KMS-11 (cell line): ENCODE measurements around the gene ASS1.

ENCODE experiments used
- H2AFZ ChIP-seq: fragments of 200-600 bp; sonication (generic); 2 replicates; pipeline ENCODE4 v1.6.1; 2016; ENCODE audit warnings: antibody characterized with exemption, mixed run types, low read depth
- H3K27ac ChIP-seq: fragments of 200-600 bp; sonication (generic); 2 replicates; pipeline ENCODE4 v1.6.1; 2016; ENCODE audit warnings: mild to moderate bottlenecking, mixed run types
- H3K27me3 ChIP-seq: fragments of 200-600 bp; sonication (generic); 2 replicates; pipeline ENCODE4 v1.6.1; 2017; ENCODE audit warnings: mild to moderate bottlenecking, low read depth, mixed run types, moderate library complexity; ENCODE audit not compliant: insufficient read depth
- H3K36me3 ChIP-seq: fragments of 200-600 bp; sonication (generic); 2 replicates; pipeline ENCODE4 v1.6.1; 2017; ENCODE audit warnings: mild to moderate bottlenecking, mixed run types; ENCODE audit not compliant: insufficient read depth
- H3K4me1 ChIP-seq: fragments of 200-600 bp; sonication (generic); 2 replicates; pipeline ENCODE4 v1.6.1; 2016; ENCODE audit warnings: mild to moderate bottlenecking, low read depth, mixed run types; ENCODE audit not compliant: poor library complexity, severe bottlenecking
- H3K4me2 ChIP-seq: fragments of 200-600 bp; sonication (generic); 2 replicates; pipeline ENCODE4 v1.7.0; 2016; ENCODE audit warnings: mild to moderate bottlenecking, mixed run types
- H3K4me3 ChIP-seq: fragments of 200-600 bp; sonication (generic); IDR thresholded peaks from 2 replicates; pipeline ENCODE4 v1.6.1; 2017; ENCODE audit warnings: low read depth, low read length, mixed read lengths; ENCODE audit not compliant: insufficient read depth
- H3K79me2 ChIP-seq: fragments of 200-600 bp; sonication (generic); 2 replicates; pipeline ENCODE4 v1.6.1; 2016; ENCODE audit warnings: low read depth, mixed run types; ENCODE audit not compliant: insufficient read depth
- H3K9ac ChIP-seq: fragments of 200-600 bp; sonication (generic); 2 replicates; pipeline ENCODE4 v1.6.1; 2016; ENCODE audit warnings: mild to moderate bottlenecking, mixed run types
- H4K20me1 ChIP-seq: fragments of 200-600 bp; sonication (generic); 2 replicates; pipeline ENCODE4 v1.6.1; 2016; ENCODE audit warnings: mild to moderate bottlenecking, mixed run types; ENCODE audit not compliant: insufficient read depth
- TF ChIP-seq, protein P1 (sequence below): fragments of 200-600 bp; sonication (generic); conservative IDR thresholded peaks from 2 replicates; pipeline ENCODE4 v1.6.1; 2017; ENCODE audit warnings: low read depth, mild to moderate bottlenecking, antibody characterized with exemption, low read length, moderate library complexity, mixed read lengths

The ASS1 gene

DNA sequence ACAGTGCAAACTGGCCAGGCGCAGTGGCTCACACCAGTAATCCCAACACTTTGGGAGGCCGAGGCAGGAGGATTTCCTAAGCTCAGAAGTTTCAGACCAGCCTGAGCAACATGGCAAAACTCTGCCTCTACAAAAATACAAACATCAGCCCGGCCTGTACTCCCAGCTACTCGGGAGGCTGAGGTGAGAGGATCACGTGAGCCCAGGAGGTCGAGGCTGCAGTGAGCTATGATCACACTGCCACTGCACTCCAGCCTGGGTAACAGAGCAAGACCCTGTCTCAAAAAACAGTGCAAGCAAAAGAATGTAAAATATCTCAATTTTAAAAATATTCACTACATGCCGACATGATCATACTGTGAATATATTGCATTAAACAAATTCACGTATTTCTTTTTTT lies 83.9 kb downstream of the ASS1 start:
- Histone ChIP-seq H3K36me3 (no peaks in the 10 kb centered on the region), H3K27ac (no peak overlapping the region), H3K27me3 (peaks cover 90% of the 10 kb centered on the region), H3K4me2 (no peak overlapping the region), H2AFZ (no peak overlapping the region), H3K79me2 (no peaks in the 10 kb centered on the region), H3K4me3 (no peak overlapping the region), H3K4me1 (no peaks in the 10 kb centered on the region), H3K9ac (no peak overlapping the region), H4K20me1 (no peaks in the 10 kb centered on the region)
- TF ChIP-seq, protein P1, sequence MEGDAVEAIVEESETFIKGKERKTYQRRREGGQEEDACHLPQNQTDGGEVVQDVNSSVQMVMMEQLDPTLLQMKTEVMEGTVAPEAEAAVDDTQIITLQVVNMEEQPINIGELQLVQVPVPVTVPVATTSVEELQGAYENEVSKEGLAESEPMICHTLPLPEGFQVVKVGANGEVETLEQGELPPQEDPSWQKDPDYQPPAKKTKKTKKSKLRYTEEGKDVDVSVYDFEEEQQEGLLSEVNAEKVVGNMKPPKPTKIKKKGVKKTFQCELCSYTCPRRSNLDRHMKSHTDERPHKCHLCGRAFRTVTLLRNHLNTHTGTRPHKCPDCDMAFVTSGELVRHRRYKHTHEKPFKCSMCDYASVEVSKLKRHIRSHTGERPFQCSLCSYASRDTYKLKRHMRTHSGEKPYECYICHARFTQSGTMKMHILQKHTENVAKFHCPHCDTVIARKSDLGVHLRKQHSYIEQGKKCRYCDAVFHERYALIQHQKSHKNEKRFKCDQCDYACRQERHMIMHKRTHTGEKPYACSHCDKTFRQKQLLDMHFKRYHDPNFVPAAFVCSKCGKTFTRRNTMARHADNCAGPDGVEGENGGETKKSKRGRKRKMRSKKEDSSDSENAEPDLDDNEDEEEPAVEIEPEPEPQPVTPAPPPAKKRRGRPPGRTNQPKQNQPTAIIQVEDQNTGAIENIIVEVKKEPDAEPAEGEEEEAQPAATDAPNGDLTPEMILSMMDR, result no peak

DNA sequence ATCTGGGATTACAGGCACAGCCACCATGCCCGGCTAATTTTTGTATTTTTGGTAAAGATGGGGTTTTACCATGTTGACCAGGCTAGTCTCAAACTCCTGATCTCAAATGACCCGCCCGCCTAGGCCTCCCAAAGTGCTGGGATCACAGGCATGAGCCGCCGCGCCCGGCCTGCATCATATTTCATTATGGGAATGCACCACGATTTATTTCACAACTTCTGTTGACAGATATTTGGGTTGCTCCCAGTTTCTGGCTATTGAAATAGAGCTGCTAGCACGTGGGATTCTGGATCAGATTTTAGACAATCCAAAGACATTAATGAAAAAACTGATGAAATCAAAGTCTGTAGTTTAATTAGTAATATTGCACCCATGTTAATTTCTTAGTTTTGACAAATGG lies 86.2 kb downstream of the ASS1 start:
- H3K79me2 ChIP-seq, result no peaks in the 10 kb centered on the region

DNA sequence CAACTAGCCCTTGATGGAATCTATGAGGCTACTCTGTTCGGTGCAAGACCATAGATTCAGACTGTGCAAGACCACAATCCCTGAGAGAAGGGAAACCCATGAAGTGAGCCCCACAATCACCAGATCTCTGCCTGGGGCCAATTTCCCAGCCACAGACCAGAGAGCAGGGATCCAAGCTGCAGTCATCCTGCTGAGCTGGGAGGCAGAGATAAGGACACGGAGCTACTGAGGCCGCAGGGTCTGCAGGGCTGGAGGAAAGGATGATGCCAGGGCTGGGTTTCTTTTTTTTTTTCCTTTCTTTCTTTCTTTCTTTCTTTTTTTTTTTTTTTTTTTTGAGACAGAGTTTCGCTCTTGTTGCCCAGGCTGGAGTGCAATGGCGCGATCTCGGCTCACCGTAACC lies 86.9 kb downstream of the ASS1 start:
- no peak overlapping the region for H3K4me3 ChIP-seq
- H3K4me1 ChIP-seq, result no peaks in the 10 kb centered on the region
- H2AFZ ChIP-seq, result no peak overlapping the region
- H3K4me2 ChIP-seq, result no peak overlapping the region
- H3K9ac ChIP-seq, result no peak overlapping the region
- TF ChIP-seq, protein P1, result no peak
- H3K27ac ChIP-seq, result no peak overlapping the region
- peaks cover 88% of the 10 kb centered on the region for H3K27me3 ChIP-seq
- H4K20me1 ChIP-seq, result no peaks in the 10 kb centered on the region
- no peaks in the 10 kb centered on the region for H3K79me2 ChIP-seq
- H3K36me3 ChIP-seq, result no peaks in the 10 kb centered on the region

More for the DNA sequence above, 86.2 kb downstream of the ASS1 start:
- TF ChIP-seq, protein P1, result no peak
- Histone ChIP-seq H4K20me1 (no peaks in the 10 kb centered on the region), H3K4me1 (no peaks in the 10 kb centered on the region), H3K36me3 (no peaks in the 10 kb centered on the region), H3K4me3 (no peak overlapping the region), H3K27ac (no peak overlapping the region), H3K27me3 (peaks cover 86% of the 10 kb centered on the region), H3K9ac (no peak overlapping the region), H3K4me2 (no peak overlapping the region), H2AFZ (no peak overlapping the region)

DNA sequence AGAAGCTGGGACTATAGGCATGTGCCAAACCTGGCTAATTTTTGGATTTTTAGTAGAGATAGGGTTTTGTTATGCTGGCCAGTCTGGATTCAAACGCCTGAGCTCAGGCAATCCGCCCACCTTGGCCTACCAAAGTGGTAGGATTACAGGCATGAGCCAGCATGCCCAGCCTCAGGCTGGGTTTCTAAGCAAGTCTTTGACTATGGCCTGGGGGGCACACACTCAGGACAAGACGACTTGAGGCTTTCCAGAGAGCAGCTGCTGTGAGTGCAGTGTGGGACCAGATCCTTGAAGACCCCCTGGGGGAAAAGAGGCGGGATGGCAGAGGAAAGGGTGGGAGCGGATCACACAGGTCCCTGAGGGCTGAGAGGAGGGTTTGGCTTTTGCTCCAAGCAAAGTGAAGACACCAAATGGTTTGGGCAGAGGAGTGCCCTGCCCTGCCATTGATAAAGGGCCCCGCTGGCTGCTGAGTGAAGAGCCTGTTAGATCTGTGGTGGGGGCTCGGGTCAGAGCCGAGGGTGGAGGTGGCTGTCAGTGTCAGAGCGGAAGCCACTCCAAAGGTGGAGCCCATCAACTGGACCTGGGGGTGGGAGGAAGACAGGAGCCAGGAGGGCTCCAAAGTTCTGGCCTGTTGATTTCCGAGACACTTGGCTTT lies 87.8 kb downstream of the ASS1 start:
- Histone ChIP-seq H3K4me2 (no peak overlapping the region), H3K4me3 (no peak overlapping the region), H3K36me3 (no peaks in the 10 kb centered on the region), H3K4me1 (no peaks in the 10 kb centered on the region), H3K79me2 (no peaks in the 10 kb centered on the region), H3K27me3 (peaks cover 92% of the 10 kb centered on the region), H2AFZ (no peak overlapping the region), H3K9ac (no peak overlapping the region), H3K27ac (no peak overlapping the region), H4K20me1 (no peaks in the 10 kb centered on the region)
- TF ChIP-seq, protein P1, result no peak
